ENCODE data around the gene ROBO2.

Gene ROBO2

DNA sequence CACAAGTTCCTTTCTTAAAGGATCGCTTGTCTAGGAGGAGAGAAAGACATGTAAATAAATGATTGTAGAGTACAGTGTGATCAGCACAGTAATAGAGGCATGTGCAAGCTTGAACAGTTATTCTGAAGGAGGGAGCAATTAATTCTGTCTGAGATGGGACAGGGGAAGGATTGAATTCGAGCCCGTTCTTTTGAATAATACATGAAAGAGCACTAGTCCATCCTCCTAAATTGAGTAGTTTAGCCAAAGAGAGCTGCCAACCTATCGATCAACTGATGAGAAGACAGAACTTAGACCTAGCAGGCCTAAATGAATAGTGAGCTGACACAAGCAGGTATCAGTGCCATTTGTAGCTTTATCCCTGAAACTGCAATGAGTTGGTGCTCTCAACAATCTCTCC is 142.4 kb downstream of the ROBO2 start:
- no peak overlapping the region for H3K4me3 ChIP-seq (ENCODE audit: low read depth, low read length)
- TF ChIP-seq, protein P1, sequence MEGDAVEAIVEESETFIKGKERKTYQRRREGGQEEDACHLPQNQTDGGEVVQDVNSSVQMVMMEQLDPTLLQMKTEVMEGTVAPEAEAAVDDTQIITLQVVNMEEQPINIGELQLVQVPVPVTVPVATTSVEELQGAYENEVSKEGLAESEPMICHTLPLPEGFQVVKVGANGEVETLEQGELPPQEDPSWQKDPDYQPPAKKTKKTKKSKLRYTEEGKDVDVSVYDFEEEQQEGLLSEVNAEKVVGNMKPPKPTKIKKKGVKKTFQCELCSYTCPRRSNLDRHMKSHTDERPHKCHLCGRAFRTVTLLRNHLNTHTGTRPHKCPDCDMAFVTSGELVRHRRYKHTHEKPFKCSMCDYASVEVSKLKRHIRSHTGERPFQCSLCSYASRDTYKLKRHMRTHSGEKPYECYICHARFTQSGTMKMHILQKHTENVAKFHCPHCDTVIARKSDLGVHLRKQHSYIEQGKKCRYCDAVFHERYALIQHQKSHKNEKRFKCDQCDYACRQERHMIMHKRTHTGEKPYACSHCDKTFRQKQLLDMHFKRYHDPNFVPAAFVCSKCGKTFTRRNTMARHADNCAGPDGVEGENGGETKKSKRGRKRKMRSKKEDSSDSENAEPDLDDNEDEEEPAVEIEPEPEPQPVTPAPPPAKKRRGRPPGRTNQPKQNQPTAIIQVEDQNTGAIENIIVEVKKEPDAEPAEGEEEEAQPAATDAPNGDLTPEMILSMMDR (IDR thresholded peaks at IDR 0.05; ENCODE audit: control insufficient read depth, extremely low read depth, insufficient read depth), result no peak
- DNase-seq (ENCODE audit: low read depth), result no peak

DNA sequence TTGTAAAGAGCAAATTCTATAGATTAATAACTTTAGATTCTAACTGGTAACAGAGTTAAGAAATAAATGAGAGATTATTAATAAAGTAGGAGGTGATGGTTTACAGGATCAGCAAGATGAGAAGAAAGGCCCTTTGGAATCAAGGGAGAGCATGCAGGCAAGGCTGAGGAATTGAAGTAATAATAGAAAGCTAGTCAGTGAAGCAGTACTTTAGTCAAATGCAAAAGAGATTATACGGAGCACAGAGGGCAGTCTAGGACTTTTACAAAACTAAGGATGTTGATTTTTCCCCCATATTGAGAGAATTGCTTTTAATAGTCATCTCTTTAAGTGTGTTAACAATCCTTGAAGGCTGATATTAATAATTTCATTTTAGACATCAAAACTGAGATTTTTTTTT is 146.4 kb downstream of the ROBO2 start:
- no peak for DNase-seq (ENCODE audit: low read depth)
- TF ChIP-seq, protein P1 (IDR thresholded peaks at IDR 0.05; ENCODE audit: control insufficient read depth, extremely low read depth, insufficient read depth), result no peak
- H3K4me3 ChIP-seq (ENCODE audit: low read depth, low read length), result no peak overlapping the region

DNA sequence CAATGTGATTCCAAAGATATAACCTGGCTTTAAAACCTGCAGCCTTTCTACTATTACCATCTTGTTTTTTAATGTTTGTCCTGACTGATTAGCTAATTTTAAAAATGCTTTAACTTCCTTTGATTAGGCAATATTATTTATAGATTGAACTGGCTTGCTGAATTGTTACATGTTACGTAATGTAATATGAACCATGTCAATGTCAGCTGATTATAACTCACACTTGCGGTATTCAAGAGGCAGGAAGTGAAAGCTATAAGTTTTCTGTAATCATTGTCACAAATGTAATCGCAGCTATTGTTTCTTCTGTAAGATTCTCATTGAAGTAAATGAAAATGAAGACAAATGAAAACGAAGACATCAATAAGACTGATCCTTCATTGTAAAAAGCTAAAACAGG is 146.8 kb downstream of the ROBO2 start:
- TF ChIP-seq, protein P1 (IDR thresholded peaks at IDR 0.05; ENCODE audit: control insufficient read depth, extremely low read depth, insufficient read depth), result no peak
- H3K4me3 ChIP-seq (ENCODE audit: low read depth, low read length), result no peak overlapping the region
- DNase-seq (ENCODE audit: low read depth), result no peak

DNA sequence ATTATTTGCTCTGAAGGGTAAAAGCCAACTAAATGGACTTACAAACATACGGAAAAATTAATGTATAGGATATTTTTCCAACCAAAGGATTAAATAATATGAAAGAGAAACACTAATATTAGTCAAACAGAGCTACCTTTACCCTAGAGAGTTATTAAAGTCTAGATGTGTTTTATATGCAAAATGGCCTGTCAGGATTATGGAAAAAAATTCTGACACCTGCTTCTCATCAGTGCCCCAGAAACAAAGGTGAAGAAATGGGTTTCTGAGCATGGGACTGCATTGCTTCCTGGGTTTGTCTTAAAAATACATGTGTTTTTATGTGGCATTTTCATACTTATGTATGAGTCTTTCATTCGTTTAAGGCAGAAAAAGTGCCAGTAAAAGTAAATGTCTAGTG is 148.3 kb downstream of the ROBO2 start:
- TF ChIP-seq, protein P1 (IDR thresholded peaks at IDR 0.05; ENCODE audit: control insufficient read depth, extremely low read depth, insufficient read depth), result no peak
- no peak for DNase-seq (ENCODE audit: low read depth)
- H3K4me3 ChIP-seq (ENCODE audit: low read depth, low read length), result no peak overlapping the region

DNA sequence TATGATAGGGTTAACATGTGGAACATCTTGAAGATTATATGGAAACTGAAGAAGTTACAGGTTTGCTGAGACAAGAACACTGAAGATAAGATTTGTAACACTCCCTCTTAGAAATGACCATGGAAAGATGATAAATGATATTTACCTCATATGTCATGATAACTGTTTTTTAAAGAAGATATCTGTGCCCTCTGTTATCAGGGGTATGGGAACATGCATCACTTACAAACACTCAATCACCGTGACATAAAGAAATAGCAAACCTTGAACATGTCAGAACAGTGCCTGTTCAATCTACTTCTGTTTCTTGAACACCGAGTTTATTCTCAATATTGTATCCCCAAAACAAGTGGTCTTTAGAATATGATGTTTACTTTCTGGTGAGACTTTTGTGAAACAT is 149.4 kb downstream of the ROBO2 start:
- DNase-seq (ENCODE audit: low read depth), result no peak
- TF ChIP-seq, protein P1 (IDR thresholded peaks at IDR 0.05; ENCODE audit: control insufficient read depth, extremely low read depth, insufficient read depth), result no peak
- H3K4me3 ChIP-seq (ENCODE audit: low read depth, low read length), result no peak overlapping the region

DNA sequence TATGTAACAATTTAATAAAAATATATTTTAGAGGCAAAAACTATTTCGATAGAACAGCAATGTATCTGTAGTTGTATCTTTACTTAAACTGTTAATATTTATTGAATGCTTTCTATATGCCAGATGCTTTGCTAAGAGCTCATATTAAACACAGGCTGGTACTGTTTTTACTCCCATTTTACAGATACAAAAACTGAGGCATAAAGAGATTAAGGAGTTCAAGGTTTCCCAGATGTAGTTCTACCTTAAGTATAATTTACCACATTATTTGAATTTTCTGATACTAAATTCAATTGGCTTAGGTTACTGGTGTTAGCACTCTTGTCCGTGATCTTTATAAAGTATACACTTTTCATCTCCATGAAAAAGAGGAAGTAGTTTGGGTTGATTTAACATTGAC is 149.8 kb downstream of the ROBO2 start:
- H3K4me3 ChIP-seq (ENCODE audit: low read depth, low read length), result no peak overlapping the region
- TF ChIP-seq, protein P1 (IDR thresholded peaks at IDR 0.05; ENCODE audit: control insufficient read depth, extremely low read depth, insufficient read depth), result no peak
- DNase-seq (ENCODE audit: low read depth), result no peak

DNA sequence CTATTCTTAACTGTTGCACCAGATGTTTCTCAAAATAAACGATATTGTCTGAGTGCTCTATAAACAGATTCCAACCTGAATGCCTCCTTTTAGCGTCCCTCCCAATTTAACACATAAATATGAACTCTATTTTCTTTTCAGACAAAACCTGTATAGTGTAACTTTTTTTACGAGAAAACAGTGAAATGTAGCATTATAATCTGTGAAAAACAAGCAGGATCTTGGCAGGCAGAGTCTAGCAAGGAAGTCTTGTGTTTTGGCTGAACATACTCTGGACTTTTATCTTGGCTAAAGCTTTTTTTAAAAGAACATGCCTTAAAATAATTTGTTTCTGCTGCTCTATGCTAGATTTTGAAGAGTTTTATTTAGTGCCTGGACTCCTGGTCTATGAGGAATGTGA is 150.5 kb downstream of the ROBO2 start:
- TF ChIP-seq, protein P1 (IDR thresholded peaks at IDR 0.05; ENCODE audit: control insufficient read depth, extremely low read depth, insufficient read depth), result no peak
- no peak for DNase-seq (ENCODE audit: low read depth)
- no peak overlapping the region for H3K4me3 ChIP-seq (ENCODE audit: low read depth, low read length)
